ENCODE data around the gene PIR. TPM values are rescaled to one million over a fixed set of nuclear protein-coding genes. Genes with fewer than 3 reads are reported as not detected.

PIR gene
- total RNA-seq, 1 experiment from 2014 or later = 27.5 TPM

DNA sequence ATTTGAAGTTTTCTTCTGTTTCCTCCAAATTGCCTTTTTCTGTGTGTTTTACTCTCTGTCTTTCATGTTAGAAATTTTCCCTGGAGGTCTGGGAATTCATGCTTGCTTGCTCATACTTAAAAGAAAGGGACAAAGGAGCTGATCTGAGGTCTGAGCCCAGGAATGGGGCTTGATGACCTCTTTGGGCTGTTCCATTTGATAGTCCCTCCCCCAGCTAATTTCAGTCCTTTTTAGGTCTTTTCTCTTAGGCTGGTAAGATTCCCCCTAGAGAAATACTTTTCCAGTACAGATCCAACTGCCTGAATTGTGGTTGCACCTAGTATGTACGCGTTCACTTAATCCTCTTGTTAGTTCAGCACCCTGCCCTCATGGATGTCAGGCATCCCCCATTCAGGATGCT is 152.3 kb downstream of the PIR start:
- ChIA-PET CTCF (no interaction called here), RAD21 (ENCODE audit: low non-redundant PET in 1 of 2, low total read pairs in 2 of 2, uncharacterized antibody in 2 of 2, unreplicated experiment in 2 of 2) (no interaction called here), POLR2A (no interaction called here)
- H3K9ac ChIP-seq (ENCODE audit: low read length) = no peak overlapping the region
- H3K79me2 ChIP-seq (ENCODE audit: insufficient read depth, low read length) = no peaks in the 10 kb centered on the region
- no peak overlapping the region for H2AFZ ChIP-seq (ENCODE audit: low read depth, low read length, poor library complexity, severe bottlenecking)
- ATAC-seq = no peak
- H3K4me2 ChIP-seq (ENCODE audit: low read length) = no peak overlapping the region
- DNase-seq (ENCODE audit: low read depth, low spot score) = no peak
- no peaks in the 10 kb centered on the region for H3K9me3 ChIP-seq (ENCODE audit: control insufficient read depth in 1 of 2, insufficient read depth in 1 of 2, low read depth in 1 of 2, low read length in 2 of 2)
- H3K27me3 ChIP-seq (ENCODE audit: insufficient read depth, low read length) = no peaks in the 10 kb centered on the region
- no peak overlapping the region for H3K27ac ChIP-seq (ENCODE audit: low read depth, low read length)
- no peak overlapping the region for H3K4me3 ChIP-seq (replicated peaks in 1 of 2; ENCODE audit: low read depth in 1 of 2, low read length in 2 of 2)
- TF ChIP-seq SRF (IDR thresholded peaks at IDR 0.05; ENCODE audit: low read depth) (no peak), ELF1 (IDR thresholded peaks at IDR 0.05; ENCODE audit: borderline replicate concordance, low read depth) (no peak), ZNF274 (IDR thresholded peaks at IDR 0.05; ENCODE audit: low read depth, low read length) (no peak)
- H4K20me1 ChIP-seq (ENCODE audit: insufficient read depth) = no peaks in the 10 kb centered on the region
- intact Hi-C loops (cut with micrococcal nuclease) = no loop called here
- peaks cover 0 to 5% of the 10 kb centered on the region in 2 experiments; a peak in 1 of 4 replicates for H3K4me1 ChIP-seq (ENCODE audit: control insufficient read depth in 1 of 2, insufficient read depth in 2 of 2, low read length in 2 of 2)
- no peaks in the 10 kb centered on the region for H3K9me2 ChIP-seq (ENCODE audit: insufficient read depth)
- BruUV-seq (replicated peaks) = no TSS peak
- H3K36me3 ChIP-seq (ENCODE audit: control insufficient read depth in 1 of 2, insufficient read depth in 2 of 2, low read length in 2 of 2) = no peaks in the 10 kb centered on the region

DNA sequence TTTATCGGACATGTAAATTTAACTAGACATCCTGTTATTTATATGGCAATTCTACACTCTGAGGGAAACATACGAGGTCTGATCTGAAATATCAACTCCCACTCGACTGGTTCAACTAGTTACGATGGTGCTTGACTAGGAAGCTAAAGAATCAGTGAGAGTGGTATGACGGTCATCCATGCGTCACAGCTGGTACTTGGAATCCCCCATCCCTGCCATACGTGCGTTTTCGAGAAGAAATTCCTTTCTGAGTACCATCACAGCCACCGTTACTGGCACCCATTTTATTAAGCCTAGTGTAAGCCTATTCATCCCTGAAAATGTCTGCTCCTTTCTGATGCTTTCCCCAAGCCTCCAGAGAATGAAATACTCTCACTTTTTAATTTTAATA is 157.1 kb downstream of the PIR start:
- peaks cover 15% of the 10 kb centered on the region for H3K79me2 ChIP-seq (ENCODE audit: insufficient read depth, low read length)
- H3K27ac ChIP-seq (ENCODE audit: low read depth, low read length) = no peak overlapping the region
- no peaks in the 10 kb centered on the region for H3K9me2 ChIP-seq (ENCODE audit: insufficient read depth)
- ATAC-seq (no peak), DNase-seq (ENCODE audit: low read depth, low spot score) (no peak)
- ChIA-PET POLR2A (no interaction called here), RAD21 (ENCODE audit: low non-redundant PET in 1 of 2, low total read pairs in 2 of 2, uncharacterized antibody in 2 of 2, unreplicated experiment in 2 of 2) (no interaction called here), CTCF (no interaction called here)
- H3K9ac ChIP-seq (ENCODE audit: low read length) = peak overlapping the region; percentile 23; the same call in 1 of the 2 replicates
- peaks cover 0 to 11% of the 10 kb centered on the region in 2 experiments; a peak in 2 of 4 replicates for H3K4me1 ChIP-seq (ENCODE audit: control insufficient read depth in 1 of 2, insufficient read depth in 2 of 2, low read length in 2 of 2)
- BruUV-seq (replicated peaks) = no TSS peak
- H3K9me3 ChIP-seq (ENCODE audit: control insufficient read depth in 1 of 2, insufficient read depth in 1 of 2, low read depth in 1 of 2, low read length in 2 of 2) = no peaks in the 10 kb centered on the region
- H2AFZ ChIP-seq (ENCODE audit: low read depth, low read length, poor library complexity, severe bottlenecking) = peak overlapping the region; percentile 88
- peaks cover 0 to 3% of the 10 kb centered on the region in 2 experiments; a peak in 1 of 4 replicates for H3K36me3 ChIP-seq (ENCODE audit: control insufficient read depth in 1 of 2, insufficient read depth in 2 of 2, low read length in 2 of 2)
- H3K27me3 ChIP-seq (ENCODE audit: insufficient read depth, low read length) = no peaks in the 10 kb centered on the region
- peak overlapping the region; percentile 38 to 76 for H3K4me3 ChIP-seq (replicated peaks in 1 of 2; ENCODE audit: low read depth in 1 of 2, low read length in 2 of 2)
- intact Hi-C loops (cut with micrococcal nuclease) = no loop called here
- no peak for TF ChIP-seq ELF1 (IDR thresholded peaks at IDR 0.05; ENCODE audit: borderline replicate concordance, low read depth)
- H3K4me2 ChIP-seq (ENCODE audit: low read length) = peak overlapping the region; percentile 86
- H4K20me1 ChIP-seq (ENCODE audit: insufficient read depth) = no peaks in the 10 kb centered on the region

Measured in HCT116 (cell line).